RPMI7951 (cell line): ENCODE results near the gene KRTAP4-11. TPM values are rescaled to one million over a fixed set of nuclear protein-coding genes. Genes with fewer than 3 reads are reported as not detected.
"Not testable (repeated sequence)": the region's sequence is repeated elsewhere in the genome, so short reads cannot be mapped to it uniquely, and the experiment has no call there.

Source experiments
- DNase-seq: peaks from one replicate; pipeline ENCODE4 v3.0.0-alpha.2; 2012; ENCODE audit warnings: low read depth
- total RNA-seq: library from RNA; depleted of rRNA; stranded (reverse); fragments of >200 nt; shearing (Covaris generic); gene quantifications from 2 replicates; pipeline ENCODE4 v1.2.3, GENCODE V29; 2014; rRNA removed

KRTAP4-11 gene
- not detected in 2 replicates for total RNA-seq

DNA sequence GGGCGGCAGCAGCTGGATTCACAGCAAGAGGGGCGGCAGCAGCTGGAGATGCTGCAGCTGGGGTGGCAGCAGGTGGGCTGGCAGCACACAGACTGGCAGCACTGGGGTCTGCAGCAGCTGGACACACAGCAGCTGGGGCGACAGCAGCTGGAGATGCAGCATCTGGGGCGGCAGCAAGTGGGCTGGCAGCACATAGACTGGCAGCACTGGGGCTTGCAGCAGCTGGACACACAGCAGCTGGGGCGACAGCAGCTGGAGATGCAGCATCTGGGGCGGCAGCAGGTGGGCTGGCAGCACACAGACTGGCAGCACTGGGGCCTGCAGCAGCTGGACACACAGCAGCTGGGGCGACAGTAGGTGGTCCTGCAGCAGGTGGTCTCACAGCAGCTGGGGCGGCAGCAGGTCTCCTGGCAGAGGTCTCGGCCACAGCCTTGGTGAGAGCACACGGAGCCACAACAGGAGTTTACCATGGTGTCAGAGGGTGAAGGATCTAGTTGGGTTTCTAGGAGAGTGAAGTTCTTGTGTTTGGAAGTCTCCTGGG, at the start of gene KRTAP4-11:
Gene KRTAP4-11, minus strand, starts transcription at position 528 of the 541 bp plus-strand sequence. Its CDS starts 58 bp downstream, at position 470.
- DNase-seq, result not testable (repeated sequence)

DNA sequence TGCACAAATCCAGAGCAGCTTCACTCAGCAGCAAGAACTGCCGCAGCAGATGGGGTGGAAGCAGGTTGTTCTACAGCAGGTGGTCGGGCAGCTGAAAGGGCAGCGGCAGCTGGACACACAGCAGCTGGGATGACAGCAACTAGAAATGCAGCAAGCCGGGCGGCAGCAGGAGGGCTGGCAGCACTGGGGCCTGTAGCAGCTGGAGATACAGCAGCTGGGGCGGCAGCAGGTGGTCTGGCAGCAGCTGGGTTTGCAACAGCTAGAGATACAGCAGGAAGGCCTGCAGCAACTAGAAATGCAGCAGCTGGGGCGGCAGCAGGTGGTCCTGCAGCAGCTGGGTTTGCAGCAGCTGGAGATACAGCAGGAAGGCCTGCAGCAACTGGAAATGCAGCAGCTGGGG, 49.4 kb upstream of the KRTAP4-11 start:
- DNase-seq, result no peak

DNA sequence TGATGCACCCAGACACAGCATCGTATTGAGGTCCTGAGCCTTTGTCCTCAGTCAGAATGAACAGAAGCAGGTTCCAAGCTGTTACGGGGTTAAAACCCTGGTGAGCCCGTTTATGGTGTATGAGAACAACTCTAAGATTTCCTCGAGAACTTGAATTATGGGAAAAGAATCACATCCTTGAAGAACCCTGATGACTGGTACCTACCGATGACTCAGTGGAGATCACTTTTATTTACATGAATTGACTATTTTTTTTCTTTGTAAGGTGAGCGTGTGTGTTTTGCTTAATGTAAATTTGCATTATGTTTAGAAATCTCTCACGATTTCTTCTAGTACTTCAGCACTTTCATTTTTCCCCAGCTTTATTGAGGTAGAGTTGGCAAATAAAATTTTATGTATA, 45.7 kb upstream of the KRTAP4-11 start:
- DNase-seq, result no peak

DNA sequence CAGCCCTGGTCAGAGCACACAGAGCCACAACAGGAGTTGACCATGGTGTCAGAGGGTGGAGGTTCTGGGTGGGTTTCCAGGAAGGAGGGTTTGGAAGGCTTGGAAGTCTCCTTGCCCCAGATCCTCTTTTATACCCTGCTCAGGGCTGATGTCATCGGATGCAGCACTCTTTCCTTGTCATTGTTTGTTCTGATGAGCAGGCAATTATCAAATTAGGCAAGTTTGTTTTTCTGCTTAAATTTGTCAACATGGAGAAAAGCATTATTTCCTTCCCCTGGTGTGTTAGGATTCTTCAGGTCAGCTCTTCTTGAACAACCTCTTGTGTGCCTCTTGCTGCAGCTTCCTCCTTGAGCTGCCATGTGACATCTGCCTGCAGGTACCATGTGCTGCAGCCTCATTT, 42.5 kb upstream of the KRTAP4-11 start, which contains the start of gene KRTAP4-4:
Gene KRTAP4-4, minus strand, starts transcription at position 101 of the 400 bp plus-strand sequence. Its CDS starts 57 bp downstream, at position 44.
- no peak for DNase-seq

DNA sequence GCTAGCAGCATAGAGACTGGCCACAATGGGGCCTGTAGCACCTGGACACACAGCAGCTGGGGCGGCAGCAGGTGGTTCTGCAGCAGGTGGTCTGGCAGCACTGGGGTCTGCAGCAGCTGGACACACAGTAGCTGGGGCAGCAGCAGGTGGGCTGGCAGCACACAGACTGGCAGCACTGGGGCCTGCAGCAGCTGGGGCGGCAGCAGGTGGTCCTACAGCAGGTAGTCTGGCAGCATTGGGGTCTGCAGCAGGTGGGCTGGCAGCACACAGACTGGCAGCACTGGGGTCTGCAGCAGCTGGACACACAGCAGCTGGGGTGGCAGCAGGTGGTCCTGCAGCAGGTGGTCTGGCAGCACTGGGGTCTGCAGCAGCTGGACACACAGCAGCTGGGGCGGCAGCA, 42.0 kb upstream of the KRTAP4-11 start:
- not testable (repeated sequence) for DNase-seq

DNA sequence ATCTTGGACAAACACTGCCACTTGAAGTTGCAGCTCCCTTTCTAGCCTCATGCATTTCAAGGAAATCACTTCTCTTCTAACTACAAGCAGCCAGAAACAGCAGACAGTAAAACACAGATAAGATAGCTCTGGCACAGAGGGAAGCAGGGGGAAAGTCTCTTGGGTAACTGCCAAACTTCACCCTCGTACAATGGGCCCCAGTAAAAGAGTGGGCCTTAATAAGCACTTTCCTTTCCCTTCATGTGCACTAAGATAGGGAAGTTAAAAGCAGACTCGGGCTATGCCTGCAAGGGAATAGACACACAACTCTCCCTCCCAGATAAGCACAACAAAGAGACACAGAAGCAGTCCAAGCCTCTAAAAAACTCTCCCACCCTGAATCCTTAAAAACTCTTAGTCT, 35.7 kb upstream of the KRTAP4-11 start:
- no peak for DNase-seq

DNA sequence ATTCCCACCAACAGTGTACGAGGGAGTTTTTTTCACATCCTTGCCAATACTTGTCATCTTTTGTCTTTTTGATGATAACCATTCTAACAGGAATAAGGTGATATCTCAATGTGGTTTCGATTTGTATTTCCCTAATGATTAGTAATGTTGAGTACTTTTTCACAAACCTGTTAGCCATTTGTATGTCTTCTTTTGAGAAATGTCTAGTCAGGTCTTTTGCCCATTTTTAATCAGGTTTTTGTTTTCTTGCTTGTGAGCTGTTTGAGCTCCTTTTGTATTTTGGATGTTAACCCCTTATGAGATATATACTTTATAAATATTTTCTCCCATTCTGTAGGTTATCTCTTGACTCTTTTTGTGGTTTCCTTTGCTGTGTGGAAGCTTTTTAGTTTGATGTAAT, 33.4 kb upstream of the KRTAP4-11 start:
- no peak for DNase-seq

DNA sequence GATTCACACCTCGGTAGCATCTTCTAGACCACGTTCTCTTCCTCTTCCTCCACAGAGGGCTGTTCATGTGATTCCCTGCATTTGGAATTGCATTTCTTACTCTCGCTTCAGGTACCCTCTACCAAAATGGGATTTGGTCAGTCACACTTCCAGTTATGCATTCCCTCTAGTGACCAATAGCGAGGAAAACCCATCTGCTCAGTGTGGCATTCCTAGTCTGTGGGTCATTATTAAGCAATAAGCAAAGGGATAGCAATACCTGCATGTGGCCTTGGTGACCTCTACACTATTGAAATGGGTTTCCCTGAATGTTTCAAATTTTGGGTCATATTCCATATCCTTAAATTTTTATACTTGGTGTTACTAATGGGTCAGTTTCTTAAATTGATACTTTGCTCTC, 31.9 kb upstream of the KRTAP4-11 start:
- no peak for DNase-seq

DNA sequence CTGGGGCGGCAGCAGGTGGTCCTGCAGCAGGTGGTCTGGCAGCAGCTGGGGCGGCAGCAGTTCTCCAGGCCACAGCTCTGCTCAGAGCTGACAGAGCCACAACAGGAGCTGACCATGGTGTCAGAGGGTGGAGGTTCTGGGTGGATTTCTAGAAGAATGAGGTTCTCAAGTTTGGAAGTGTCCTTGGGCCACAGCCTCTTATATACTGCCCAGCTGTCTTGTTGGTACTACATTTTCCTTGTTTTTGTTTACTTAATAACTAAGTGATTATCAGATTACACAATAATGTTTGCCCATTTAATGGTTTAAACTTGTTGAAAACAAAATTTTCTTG, 31.4 kb upstream of the KRTAP4-11 start, which contains the start of gene KRTAP4-5:
Gene KRTAP4-5, minus strand, starts transcription at position 174 of the 334 bp plus-strand sequence. Its CDS starts 58 bp downstream, at position 116.
- no peak for DNase-seq

DNA sequence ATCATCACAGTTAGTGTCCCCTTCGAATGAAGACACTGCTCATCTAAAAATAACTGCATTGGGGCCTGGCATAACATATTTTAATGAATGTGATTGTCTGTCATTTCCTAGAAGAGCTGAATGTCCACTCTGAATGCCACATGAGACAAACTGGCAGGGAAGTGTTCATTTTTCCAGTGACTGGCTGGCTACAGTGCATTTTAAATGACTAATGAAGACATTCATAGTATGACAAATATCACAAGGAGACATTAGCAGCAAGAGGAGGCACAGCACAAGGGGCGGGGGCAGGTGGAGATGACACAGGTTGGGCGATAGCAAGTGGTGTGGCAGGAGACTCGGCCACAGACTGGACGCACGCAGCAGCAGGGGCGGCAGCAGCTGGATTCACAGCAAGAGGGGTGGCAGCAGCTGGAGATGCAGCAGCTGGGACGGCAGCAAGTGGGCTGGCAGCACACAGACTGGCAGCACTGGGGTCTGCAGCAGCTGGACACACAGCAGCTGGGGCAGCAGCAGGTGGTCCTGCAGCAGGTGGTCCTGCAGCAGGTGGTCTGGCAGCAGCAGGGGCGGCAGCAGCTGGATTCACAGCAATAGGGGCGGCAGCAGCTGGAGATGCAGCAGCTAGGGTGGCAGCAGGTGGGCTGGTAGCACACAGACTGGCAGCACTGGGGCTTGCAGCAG, 30.9 kb upstream of the KRTAP4-11 start:
- not testable (repeated sequence) for DNase-seq

DNA sequence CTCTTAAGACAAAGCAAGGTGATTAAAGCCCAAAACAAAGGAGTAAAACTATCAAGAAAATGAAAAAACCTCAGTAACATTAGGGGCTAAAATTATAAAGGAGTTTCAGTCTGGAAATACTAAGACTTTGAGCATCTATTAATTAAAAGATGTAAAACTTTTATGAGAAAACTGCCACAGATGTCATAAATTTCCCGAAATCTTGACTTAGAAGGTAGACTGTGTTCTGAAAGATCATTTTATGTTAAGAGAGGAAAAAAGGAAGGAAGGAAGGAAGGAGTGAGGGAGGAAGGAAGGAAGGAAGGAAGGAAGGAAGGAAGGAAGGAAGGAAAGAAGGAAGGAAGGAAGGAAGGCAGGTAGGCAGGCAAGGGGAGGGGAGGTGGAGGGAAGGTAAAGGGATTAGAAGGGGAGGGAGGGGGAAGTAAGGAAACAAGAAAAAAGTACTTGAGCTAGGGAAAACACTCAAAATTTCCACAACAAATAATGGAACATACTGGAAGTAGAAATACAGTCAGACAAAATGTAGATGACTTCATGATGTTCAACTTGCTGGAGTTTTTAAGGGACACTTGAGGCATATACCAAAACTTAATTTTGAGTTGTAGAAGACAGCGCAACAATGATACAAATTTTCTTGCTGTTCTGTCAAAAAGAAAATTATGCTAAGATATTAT, 29.5 kb upstream of the KRTAP4-11 start:
- DNase-seq, result no peak

DNA sequence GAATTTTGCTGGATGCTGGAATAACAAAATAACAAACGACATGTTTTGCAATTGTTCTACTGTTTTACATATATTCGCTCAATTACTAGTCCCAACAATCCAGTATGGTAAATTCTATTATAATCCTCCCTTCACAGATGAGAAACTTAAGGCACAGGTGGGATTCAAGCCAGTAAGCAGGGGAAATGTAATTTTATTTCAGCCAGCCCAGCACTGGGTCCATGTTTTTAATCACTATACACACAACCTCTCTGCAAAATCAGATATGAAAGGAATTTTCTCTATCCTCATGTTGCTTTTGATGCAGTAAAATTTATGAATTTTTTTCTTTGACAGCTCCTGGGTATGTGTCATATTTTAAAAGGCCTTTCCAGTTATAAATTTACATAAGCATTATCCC, 27.1 kb upstream of the KRTAP4-11 start:
- no peak for DNase-seq

DNA sequence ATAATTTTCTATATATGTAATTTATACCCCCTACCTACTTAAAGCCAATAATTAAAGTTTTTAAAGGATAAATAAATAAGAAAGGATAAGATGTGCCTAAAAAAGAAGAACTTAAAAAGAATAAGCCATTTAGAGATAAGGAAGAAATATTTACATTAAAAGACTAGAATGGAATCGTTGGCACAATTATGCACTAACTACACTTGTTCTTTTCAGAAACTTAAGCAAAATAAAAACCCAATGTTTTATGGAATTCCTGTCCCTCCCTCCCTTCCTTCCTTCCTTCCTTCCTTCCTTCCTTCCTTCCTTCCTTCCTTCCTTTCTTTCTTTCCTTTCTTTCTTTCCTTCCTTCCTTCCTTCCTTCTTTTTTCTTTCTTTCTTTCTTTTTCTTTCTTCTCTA, 26.7 kb upstream of the KRTAP4-11 start:
- no peak for DNase-seq

DNA sequence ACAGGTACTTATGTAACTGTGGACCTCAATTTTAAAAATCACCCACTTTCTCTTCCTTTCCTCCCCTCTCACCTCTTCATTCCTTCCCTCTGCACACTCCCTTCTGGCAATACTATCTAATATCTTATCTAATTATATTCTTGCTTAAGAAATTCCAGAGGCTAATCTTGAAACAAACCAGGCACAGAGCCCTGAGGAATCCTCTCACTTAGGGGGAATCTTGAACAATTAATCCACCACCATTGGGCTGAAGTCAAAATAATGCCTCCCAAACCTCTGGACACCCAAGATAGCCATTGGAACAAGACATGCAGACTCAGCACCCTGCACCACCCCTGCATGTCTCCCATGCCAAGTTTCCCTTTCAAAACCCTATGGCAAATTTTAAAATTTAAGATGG, 23.2 kb upstream of the KRTAP4-11 start:
- no peak for DNase-seq

DNA sequence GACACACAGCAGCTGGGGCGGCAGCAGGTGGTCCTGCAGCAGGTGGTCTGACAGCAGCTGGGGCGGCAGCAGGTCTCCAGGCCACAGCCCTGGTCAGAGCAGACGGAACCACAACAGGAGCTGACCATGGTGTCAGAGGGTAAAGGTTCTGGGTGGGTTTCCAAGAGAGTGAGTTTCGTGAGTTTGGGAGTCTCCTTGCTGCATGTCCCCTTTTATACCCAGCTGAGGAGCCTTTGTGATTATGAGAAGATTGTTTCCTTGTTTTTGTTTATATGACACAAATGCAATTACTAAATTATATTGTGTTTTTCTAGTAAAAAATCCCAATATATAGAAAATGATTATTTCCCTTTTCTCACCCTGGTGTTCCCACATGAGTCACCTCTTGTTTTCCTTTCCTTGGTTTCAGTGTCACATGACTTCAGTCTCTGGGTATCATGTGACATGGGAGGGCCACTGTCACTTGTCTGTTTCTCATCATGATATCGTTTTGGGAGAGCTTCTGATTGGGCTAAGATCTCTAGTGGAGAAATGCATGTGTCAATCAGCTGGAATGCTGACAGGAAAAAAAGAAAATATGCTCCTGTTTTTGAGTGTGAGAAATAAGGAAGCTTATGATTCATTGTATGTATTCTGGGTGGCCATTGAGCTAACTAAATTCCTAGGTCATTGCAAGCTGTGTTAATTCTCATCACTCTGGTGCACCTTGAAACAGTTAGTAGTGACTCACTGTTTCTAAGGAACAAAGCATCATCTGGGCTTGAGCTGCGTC, 22.4 kb upstream of the KRTAP4-11 start, which contains the start of gene KRTAP4-6:
Gene KRTAP4-6, minus strand, starts transcription at position 185 of the 772 bp plus-strand sequence. Its CDS starts 57 bp downstream, at position 128.
- DNase-seq, result peak; percentile 75

DNA sequence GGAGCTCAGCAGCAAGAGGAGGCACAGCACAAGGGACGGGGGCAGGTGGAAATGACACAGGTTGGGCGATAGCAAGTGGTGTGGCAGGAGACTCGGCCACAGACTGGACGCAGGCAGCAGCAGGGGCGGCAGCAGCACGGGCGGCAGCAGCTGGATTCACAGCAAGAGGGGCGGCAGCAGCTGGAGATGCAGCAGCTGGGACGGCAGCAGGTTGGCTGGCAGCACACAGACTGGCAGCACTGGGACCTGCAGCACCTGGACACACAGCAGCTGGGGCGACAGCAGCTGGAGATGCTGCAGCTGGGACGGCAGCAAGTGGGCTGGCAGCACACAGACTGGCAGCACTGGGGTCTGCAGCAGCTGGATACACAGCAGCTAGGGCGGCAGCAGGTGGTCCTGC, 21.7 kb upstream of the KRTAP4-11 start:
- not testable (repeated sequence) for DNase-seq

DNA sequence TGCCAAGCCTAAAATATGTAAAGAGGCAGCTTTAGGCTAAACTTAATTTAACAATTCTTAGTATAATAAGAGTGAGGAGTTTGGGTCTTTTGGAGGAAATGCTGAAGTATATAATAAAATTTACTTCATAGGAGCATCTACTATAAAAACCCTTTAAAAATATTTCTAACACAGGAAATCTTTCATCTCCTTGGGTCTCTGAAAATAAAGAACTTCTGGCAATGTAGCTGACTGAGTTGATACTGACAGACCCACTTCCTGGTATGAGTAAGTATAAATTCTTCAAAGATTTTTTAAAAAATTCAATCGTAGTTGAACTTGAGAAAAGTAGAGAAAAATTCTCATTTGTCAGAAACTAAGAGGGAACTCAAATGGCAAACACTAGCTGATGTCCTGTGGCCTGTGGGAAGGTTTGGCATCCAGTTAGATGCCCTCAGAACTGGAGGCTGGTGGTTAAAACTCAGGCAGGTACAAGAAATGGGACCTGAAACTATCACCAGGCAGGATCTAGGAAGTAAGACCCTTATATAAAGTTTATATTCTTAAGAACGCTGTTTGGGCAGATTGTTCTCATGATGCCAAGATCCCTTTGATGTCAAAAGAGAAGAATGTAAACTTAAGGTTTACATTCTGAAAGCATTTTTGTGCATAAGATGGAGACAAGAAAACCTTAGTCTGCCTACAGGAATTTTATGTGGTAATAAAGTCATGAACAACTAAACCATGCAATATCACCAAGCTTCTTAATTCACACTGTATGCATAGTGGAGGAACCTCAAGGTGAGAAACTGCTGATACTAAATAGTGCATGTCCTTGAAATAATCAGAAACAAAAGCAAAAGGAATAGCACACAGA, 15.9 kb upstream of the KRTAP4-11 start:
- DNase-seq, result no peak

DNA sequence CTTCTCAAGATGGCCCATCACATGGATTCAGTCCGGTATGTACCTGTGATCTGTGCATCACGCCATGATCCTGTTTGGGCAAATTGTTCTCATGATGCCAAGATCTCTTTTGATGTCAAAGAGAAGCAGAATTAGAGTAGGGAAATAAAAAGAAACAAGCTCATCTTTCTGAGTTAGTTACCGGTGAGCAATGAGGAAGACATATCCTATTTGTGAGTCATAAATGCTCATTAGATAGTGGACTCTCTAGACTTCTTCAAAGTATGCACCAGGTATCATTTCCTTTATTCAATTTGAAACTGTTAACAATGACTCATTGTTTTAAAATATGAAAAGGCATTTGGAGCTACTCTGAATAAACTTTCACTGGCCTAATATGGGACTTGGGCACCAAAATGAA, 13.8 kb upstream of the KRTAP4-11 start:
- DNase-seq, result peak; percentile 16

DNA sequence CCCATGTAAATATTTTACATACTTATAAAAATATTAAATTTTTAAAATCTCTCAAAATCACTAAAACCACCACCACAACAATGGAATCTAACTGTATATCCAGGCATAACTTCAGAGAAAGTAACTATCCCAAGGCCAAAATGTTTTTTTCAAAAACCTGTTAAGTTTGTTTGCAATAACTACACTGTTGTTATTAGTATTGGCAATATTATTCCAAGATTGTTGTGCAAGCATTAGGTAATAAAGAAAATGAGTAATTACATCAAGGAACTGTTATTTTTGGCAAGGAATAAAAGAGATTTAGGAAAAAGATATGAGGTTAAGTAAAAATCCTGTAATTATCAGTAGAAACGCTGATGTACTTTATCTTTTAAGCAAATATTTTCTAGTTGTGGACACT, 9.2 kb upstream of the KRTAP4-11 start:
- no peak for DNase-seq

DNA sequence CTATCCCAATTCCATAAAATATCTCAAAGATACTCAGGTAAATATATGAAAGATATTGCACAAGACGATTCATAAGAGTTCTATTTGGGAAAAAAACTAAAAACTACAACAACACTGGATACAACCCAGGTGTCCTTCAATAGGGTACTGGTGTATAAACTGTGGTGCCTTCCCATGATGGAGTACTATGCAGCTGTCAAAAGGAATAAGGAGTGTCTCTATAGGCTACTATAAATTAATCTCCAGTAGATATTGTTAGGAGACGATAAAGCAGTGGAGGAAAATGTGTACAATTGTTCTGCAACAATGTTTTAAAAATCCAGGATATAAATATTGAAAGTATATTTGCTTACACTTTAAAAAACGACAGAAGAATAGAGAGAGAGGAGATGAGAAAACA, 8.2 kb upstream of the KRTAP4-11 start:
- DNase-seq, result no peak

DNA sequence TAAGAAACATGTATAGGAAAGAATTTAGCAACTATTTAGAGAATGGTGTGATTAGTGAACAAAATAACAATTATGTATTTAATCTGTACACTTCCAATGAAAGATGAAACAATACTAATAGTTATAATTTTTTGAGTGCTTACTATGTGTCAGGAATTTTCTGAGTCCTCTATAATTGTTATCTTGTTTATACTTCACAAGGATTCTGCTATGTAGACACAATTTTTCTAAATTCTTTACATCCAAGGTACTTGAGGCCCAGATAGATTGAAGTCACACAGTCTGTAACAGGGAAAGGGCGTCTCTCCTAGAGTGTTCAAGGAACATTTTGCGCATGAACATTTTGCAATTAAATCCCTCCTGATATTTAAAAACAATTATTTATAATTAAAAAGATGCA, 6.9 kb upstream of the KRTAP4-11 start:
- DNase-seq, result no peak
